ENCODE measurements around the gene ZNF331.

ZNF331 gene

GRCh38 chr19:53521373-53522202, 16.4 kb upstream of the ZNF331 start:
- DNase-seq: no peak

DNA sequence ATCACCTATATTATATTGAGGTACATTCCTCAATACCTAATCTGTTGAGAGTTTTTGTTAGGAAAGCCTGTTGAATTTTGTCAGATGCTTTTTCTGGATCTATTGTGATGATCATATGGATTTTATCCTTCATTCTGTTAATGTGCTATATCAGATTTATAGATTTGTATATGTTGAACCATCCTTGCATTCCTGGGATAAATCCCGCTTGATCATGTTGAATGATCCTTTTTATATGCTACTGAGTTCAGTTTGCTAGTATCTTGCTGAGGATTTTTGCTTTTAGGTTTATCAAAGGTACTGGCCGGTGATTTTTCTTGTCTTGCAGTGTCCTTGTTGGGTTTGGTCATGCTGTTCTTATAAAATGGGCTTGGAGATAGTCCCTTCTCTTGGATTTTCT, 12.0 kb upstream of the ZNF331 start:
- no peak for DNase-seq

DNA sequence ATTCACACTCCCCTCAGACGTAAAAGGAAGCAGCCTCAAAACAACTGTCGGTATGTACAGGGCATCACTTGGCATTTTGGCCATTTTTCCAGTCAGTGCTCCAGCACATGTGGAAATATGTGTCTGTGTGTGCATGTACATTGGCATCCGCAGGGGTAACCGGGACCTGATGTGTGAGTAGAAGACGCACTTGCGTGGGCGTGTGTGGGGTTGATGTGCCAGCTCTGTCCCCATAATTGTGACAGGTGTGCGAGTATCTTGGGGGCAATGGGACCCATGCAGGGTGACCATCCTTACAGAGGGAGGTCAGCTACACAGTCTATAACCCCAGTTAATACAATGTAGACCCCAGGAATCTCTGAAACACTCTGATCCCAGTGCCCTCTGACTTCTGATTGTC, 7.3 kb upstream of the ZNF331 start:
- DNase-seq: no peak

DNA sequence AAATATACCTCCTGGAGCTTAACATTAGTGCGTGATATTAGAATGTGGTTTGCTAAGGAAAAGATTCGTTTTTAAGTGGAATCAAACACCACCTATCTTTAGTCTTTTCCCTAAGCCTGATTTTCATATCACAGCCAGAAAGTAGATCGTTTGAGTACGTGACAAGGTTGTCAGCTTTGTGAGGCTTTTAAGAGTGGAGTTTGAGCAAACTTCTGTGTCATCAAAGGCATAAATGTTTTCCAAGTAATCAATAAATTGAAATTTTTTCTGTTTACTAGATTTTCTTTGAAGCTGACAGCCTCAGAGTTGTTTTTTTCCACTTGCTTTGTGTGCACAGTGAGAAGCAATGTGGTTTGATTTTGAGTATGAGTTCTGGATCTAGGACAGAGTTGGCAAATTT, 6.5 kb upstream of the ZNF331 start:
- DNase-seq: no peak

GRCh38 chr19:53532362-53532761, 5.6 kb upstream of the ZNF331 start:
- no peak for DNase-seq

GRCh38 chr19:53536225-53536548, 1.8 kb upstream of the ZNF331 start:
- DNase-seq: no peak

GRCh38 chr19:53537121-53537520, 824 bp upstream of the ZNF331 start:
- no peak for DNase-seq

GRCh38 chr19:53538378-53539109, 599 bp downstream of the ZNF331 start:
- DNase-seq: no peak

- no peak for DNase-seq
Observed at GRCh38 chr19:53540091-53540490, 2.1 kb downstream of the ZNF331 start.

DNA sequence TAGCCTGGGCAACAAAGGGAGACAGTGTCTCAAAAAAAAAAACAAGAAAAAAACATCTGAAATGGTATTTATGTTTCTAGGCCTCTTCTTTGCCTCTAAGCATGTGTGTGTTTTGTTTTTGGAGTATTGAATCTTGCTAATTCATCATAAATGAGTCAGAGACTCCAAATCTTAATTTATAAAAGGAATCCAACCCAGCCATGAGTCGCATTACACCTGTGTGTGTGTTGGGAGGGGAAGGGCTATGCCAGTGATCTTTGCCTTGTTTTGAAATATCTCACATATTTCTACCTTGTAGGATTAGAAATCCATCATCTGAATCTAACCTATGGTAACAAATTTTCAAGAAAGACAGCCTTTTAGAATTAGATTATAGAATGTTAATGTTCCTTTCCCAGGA, 4.0 kb downstream of the ZNF331 start:
- DNase-seq: no peak

DNA sequence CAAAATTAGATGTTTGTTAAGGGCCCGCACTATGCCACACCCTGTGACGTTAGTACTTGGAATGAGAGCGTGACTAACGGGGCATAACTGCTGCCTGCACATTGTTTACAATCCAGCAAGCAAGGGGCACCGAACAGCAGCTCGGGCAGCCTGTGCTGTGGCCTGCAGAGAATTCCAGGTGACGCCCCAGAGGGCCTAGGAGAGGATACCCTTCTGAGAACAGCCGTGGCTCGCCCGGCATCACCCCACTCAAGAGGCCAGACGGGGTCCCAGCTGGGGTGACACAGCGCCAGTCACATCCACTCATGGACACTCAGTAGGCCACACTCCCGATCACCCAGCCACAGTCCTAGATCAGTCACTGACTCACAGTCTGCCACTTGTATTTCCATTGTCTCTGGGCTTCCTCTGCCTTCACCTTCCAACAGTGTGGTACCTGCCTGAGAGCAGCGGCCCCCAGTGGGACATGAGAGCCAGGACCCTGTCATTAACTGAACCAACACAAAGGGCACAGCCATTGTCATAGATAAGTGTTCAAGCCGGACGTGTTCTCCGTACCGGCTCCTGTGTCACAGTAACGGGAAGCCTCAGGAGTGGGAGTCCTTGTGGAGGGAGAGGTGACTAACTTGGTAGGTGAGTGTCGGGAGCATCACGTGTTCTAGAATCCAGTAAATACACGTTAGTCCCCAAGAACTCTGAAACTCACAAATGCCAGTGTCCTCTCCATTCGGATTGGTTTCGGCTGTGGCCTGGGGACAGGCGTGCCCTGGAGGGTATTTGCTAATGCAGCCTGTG, 7.5 kb downstream of the ZNF331 start:
- DNase-seq: no peak

DNA sequence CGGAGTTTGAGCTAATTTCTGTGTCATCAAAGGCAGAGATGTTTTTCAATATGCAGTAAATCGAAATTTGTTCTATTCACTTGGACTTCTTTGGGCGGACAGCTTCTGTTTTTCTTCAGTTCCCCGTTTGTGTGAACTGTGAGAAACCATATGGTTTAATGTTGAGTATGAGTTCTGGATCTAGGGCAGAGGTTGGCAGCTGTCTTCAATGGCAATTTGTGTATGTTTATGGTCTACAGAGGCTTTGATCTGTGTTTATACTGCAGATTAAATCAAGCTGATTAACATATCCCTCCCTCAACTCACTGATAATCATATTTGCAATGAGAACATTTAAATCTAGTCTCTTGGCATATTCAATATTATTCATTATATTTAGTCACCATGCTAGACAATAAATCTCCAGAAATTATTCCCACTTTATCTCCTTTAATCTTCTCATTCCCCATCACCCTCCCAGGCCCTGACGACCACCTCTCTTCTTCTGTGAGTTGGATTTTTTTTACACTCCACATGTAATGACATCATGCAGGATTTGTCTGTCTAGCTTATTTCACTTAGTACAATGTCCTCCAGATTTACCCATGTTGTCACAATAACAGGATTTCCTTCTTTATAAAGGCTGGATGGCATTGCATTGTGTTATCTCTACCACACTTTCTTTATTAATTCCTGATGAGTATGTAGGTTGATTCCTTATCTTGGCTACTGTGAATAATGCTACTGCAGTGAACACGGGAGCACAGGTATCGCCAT, 9.0 kb downstream of the ZNF331 start:
- DNase-seq: no peak

- no peak for DNase-seq
Observed at GRCh38 chr19:53549340-53549739, 11.4 kb downstream of the ZNF331 start.

GRCh38 chr19:53552001-53552721, 14.2 kb downstream of the ZNF331 start:
- DNase-seq: no peak

DNA sequence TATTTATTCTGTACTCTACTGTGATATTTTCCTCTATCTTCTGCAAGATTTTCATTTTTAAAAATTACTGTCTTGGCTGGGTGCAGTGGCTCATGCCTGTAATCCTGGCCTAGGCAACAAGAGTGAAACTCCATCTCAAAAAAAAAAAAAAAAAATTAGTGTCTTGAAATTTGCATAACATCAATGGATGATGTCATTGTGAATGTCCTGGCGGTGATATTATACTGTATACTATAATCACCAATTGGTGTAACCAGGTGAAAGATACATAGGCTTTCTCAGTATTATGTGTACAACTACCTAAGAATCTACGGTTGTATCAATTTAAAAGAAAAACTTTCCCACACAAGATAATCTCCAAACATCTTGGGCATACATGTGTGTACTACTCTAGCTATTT, 15.2 kb downstream of the ZNF331 start:
- DNase-seq: no peak

DNA sequence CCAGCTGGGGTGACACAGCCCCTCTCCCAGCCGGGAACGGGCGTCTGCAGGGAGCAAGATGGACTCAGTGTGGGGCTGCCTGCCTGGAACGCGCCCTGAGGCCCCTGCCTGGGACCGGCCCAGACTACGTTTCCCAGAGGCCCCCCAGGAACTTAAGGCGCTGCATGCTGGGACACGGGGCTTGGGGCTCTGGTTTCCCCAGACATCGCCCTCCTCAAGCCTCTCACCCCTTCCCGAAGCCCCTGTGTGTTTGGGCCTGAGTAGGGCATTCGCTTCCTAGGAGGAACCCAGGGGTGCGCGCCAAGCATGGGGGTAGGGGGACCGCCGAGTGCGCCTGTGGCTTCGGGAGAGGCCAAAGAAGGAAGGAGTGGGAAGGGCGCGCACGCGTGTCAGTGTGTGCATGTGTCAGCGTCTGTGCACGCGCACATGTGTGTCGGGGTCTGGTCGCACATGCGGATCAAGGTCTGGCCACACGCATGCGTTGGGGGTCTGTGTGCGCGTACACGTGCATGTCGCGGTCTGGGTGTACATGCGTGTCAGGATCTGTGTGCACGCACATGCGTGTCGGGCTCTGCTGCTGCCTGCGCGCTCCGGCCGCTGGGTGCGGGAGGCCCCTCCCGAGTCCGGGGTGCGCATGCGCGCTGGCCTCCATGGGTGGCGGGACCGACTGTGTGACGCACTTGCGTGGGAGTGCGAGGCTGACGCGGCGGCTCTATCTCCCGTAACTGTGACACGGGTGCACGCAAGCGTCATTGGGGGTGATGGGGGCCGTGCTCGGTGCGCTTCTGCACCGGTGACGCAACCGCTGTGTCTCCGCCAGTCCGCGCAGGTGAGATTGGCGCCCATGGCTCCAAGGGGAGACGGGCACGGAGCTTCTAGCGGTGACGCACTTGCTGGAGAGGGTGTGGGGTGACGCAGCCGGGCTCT, 16.2 kb downstream of the ZNF331 start:
- no peak for DNase-seq

- no peak for DNase-seq
Observed at GRCh38 chr19:53554804-53555203, 16.9 kb downstream of the ZNF331 start.

DNA sequence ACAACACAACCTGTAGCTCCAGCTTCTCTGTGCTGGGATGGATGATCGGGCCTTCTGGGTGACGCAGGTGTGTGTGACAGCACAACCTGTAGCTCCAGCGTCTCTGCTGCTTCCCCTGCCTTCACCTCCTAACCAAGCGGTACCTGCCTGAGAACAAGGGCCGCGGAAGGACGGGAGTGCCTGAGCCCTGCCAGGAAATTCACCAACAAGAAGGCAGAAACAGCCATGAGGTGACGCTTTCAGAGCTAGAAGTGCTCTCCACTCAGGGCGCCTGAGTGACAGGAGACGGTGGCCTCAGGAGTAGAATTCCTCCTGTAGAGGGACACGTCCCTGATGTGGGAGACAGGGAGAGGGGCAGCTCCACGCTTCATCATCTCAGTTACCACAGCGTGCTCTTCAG, 17.4 kb downstream of the ZNF331 start:
- DNase-seq: no peak

GRCh38 chr19:53571339-53571738, 33.4 kb downstream of the ZNF331 start:
- no peak for DNase-seq

GRCh38 chr19:53576941-53577653, 39.2 kb downstream of the ZNF331 start:
- no peak for DNase-seq

GRCh38 chr19:53577968-53578367, 40.0 kb downstream of the ZNF331 start:
- DNase-seq: no peak
